Smooth muscle cell of trachea (primary cell): Measurements from ENCODE around the gene PET117. TPM values are rescaled to one million over a fixed set of nuclear protein-coding genes. Genes with fewer than 3 reads are reported as not detected.

ENCODE experiments used
- total RNA-seq: library from RNA; depleted of rRNA; stranded (reverse); fragments of >200 nt; gene quantifications from 2 replicates; pipeline ENCODE4 v1.2.1, GENCODE V29; 2014

PET117 gene, protein sequence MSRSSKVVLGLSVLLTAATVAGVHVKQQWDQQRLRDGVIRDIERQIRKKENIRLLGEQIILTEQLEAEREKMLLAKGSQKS
- 9.3 and 12.9 TPM in 2 replicates for total RNA-seq

DNA sequence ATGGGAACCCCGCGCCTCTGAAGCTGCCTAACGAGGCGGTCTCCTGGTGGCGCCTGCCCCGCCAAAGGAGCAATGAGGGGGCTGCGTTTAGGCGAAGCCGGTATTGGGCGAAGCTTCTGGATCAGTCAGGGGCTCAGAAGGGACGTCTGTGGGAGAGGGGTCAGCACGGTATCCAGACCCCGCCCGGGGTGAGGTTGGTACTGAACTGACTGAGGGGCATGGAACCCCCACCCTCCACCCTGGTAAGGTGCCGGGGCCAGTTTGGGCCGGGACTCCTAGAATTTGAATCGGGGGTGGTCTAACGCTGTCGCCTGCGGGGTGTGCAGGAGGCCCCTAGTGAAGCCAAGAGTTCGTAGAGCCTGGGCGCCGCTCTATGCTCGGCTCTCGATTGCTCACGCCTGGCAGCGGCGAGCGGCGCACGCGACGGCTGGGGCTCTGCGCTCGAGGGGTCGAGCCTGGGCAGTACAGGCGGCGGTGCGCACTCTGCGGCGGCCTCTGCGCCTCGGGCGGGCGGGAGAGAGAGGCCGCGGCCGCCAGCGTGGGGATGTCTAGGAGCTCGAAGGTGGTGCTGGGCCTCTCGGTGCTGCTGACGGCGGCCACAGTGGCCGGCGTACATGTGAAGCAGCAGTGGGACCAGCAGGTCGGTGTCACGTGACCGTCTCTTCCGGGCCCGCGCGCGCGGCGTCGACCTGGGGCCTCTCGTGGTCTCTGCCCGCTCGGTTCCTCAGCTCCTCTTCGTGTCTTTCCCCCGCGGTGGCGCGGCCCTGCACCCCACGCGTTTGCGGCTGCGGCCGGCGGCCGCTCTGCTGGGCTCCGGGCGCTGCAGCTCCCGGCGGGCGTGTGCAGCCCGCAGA lies at the start of gene PET117, which contains the start of gene KAT14:
Gene PET117 (plus strand): TSS at position 452 of the 854 bp plus-strand sequence. CDS start 93 bp downstream, at position 545.
Gene KAT14 (plus strand): TSS at position 452 of the 854 bp plus-strand sequence. CDS start 4,798 bp downstream, outside the sequence.

Other genes starting within 250 kb of the PET117 start
- gene SNX5, start 169.1 kb upstream of the PET117 start, total RNA-seq: 128 and 160 TPM in 2 replicates
- gene MGME1, start 168.8 kb upstream of the PET117 start, total RNA-seq: 6.9 and 24.1 TPM in 2 replicates
- gene OVOL2, start 79.9 kb upstream of the PET117 start, total RNA-seq: not detected in 2 replicates
- 14.0 and 18.2 TPM in 2 replicates for gene KAT14, start within 50 bp of the PET117 start, total RNA-seq
- gene ZNF133, start 150.7 kb downstream of the PET117 start, total RNA-seq: 26.0 and 30.4 TPM in 2 replicates